Measurements from ENCODE around the gene METTL22. TPM values are rescaled to one million over a fixed set of nuclear protein-coding genes. Genes with fewer than 3 reads are reported as not detected.

METTL22 gene
- total RNA-seq, 2 donors from 2014 or later = 23.9 to 30.2 TPM

DNA sequence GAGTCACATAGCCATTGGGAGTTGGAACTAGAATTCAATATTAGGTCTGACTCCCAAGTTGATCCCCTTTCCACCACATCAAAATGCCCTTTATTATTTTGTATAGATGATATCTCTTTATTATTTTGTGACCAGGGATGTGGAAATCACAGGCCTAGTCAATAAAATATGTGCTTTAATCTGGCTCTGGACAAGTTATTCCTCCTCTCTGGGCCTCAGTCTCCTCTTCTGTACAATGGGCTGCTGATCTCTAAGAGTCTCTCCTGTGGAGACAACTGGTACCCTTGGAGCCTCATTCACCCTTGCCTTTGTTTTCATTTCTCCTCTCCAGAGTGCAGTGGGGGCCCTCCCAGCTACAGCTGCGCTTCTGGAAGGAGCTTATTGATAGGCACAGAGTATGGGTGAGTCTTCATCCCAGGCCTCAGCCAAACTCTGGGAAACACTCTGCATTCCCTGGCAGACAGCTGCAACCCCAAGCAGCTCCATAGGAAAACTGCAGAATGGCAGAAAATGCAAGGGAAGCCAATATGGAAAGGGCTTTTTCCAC is 48.6 kb downstream of the METTL22 start:
- no peak for ATAC-seq
- H3K36me3 Mint-ChIP-seq (ENCODE audit: low read depth) = no peaks in the 10 kb centered on the region
- DNase-seq = no peak
- no peaks in the 10 kb centered on the region for H3K9me3 ChIP-seq (ENCODE audit: control insufficient read depth, low read length, poor library complexity, severe bottlenecking)
- no peak overlapping the region for H3K27ac Mint-ChIP-seq
- H3K4me1 Mint-ChIP-seq = peaks cover 8% of the 10 kb centered on the region
- no peaks in the 10 kb centered on the region for H3K27me3 Mint-ChIP-seq
- no peak overlapping the region for H3K4me3 Mint-ChIP-seq

DNA sequence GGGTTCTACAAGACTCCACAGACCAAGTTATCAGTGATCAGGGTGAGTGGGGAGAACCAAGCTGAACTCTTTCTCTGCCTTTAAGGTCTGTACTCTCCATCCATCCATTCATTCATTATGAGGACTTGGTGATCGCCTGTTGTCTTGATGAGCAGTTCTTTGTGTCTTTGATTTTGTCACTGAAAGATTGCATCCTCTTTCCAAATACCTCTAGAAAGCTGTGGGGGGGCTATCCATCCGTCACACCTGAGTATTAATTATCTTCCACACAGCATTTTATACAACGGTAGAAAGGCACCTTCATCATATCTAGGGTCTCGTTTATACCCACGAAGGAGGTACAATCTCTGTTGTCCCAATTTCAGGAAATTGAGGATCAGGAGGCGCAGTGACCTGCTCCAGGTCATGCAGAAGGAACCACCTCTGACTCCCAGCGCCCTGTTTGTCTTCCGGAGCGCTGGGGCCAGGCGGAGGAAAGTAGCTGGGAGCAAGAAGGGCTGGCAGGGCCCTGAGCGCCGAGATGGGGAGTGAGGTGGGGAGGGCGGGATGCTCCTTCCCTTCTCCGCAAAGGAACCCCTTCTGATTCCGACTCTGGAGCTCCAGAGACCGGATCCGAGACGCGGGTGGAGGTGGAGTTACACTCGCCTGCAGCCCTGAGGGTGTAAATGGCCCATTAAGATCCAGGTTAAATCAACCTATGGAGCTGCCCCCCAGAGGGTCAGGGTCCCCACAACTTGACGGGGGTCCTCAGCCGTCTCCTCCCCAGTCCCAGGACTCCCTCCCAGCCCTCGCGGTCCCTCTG is 52.3 kb downstream of the METTL22 start:
- H3K4me3 Mint-ChIP-seq = peak overlapping the region; percentile 97
- peak overlapping the region; percentile 67 for H3K27ac Mint-ChIP-seq
- H3K4me1 Mint-ChIP-seq = peaks cover 15% of the 10 kb centered on the region
- no peaks in the 10 kb centered on the region for H3K36me3 Mint-ChIP-seq (ENCODE audit: low read depth)
- DNase-seq (no peak), ATAC-seq (no peak)
- no peaks in the 10 kb centered on the region for H3K9me3 ChIP-seq (ENCODE audit: control insufficient read depth, low read length, poor library complexity, severe bottlenecking)
- H3K27me3 Mint-ChIP-seq = no peaks in the 10 kb centered on the region

DNA sequence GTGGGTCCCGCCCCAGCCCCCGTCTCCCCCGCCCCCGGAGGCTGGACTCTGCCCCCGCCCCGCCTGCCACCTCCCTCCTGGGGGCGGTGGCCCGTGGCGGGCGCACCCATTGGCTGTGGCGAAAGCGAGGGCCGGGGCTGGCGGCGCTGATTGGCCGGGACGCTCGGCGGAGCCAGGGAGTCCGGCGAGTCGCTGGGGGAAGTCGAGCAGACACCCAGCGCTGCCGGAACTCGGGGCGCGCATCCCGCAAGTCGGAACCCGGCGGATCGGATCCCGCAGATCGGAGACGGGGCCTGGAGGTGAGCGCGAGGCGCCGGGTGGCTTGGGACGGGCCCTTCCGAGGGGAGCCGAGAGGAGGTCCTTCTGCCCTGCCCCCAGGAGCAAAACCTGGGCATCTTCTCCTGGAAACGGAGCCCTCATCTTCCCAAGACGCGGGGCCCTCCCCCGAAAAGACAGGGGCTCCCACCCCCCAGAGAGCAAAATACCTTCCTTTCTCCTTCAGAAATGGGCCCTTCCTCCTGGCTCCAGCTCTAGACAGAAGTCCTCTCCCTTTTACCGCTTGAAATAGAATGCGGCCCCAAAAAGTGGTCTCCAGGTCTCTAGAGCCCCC is 53.0 kb downstream of the METTL22 start, which contains the start of gene ABAT:
TSS of gene ABAT (plus strand) at position 205 of the 610 bp plus-strand sequence. CDS start 61,123 bp downstream, outside the sequence.
- H3K4me1 Mint-ChIP-seq = peaks cover 15% of the 10 kb centered on the region
- peak within 1 kb of the TSS; percentile 97 for H3K4me3 Mint-ChIP-seq
- H3K27me3 Mint-ChIP-seq = no peaks in the 10 kb centered on the region
- DNase-seq (peak; percentile 83 to 86 (median 84)), ATAC-seq (peak; percentile 96)
- no peaks in the 10 kb centered on the region for H3K36me3 Mint-ChIP-seq (ENCODE audit: low read depth)
- H3K9me3 ChIP-seq (ENCODE audit: control insufficient read depth, low read length, poor library complexity, severe bottlenecking) = no peaks in the 10 kb centered on the region
- peak within 1 kb of the TSS; percentile 95 for H3K27ac Mint-ChIP-seq

DNA sequence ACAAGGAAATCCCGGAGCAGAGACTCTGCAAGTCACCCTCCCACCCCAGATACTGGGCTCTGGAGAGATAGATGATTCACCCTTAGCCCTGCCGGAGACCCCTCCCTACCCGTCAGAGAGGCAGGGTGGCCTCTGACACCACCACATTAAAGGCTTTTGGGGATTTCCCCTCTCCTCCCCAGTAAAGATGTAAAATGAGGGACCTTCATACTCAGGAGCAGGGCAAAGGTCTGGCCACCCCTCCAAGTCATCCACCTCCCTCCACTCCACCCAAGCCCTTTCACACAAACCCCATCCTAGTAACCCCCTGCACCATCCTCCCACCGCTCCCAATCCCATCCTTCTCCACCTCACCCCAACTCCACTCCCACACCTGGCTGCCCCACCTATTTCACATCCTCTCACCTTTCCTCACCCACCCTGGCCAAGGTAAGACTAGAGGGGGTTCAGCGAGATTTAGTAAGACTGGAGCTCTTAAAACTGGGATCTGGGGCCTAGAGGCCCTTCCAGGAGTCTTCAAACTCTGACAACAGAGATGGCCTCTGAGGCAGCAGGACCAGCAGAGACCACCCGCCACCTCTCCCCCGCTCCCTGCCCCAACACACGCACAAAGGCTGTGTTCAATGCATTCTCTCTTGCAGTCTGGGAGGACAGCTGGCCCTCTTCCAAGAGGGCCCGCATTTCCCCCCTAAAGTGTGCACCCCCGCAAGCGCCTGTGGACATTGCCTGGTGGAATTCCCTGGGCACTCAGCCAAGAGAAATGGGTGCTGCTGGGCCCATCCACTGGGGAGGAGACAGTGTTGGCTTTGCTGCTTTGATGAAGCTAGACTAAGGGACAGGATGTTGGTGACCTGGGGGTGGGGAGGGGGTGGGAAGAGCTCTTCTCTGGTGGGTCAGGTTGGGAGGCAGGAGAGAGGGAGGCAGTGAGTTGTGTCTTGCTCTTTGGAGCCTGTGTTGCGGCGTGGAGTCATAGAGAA is 54.0 kb downstream of the METTL22 start:
- Mint-ChIP-seq H3K4me3 (peak overlapping the region; percentile 97), H3K4me1 (peaks cover 15% of the 10 kb centered on the region), H3K27me3 (no peaks in the 10 kb centered on the region), H3K27ac (peak overlapping the region; percentile 95), H3K36me3 (ENCODE audit: low read depth) (peaks cover 2% of the 10 kb centered on the region)
- H3K9me3 ChIP-seq (ENCODE audit: control insufficient read depth, low read length, poor library complexity, severe bottlenecking) = no peaks in the 10 kb centered on the region
- DNase-seq (peak; percentile 19 to 46 (median 27)), ATAC-seq (peak; percentile 66)

DNA sequence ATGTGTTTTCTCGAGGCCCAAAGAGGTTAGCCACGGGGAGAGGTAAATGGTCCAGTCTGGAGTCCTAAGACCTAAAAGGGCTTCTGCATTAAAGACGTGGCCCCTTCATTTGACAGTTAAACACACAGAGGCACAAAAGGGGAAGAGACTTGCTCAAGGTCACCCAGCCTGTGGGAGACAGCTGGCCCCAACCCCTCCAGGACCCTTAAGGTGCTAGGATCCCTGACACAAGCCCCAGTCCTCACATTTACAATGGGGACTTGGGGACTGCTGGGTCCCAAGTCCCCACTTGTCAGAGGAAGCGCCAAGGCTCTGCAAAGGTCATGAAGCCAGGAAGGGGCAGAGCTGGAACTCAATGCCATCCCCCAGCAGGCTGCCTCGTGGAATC is 54.7 kb downstream of the METTL22 start:
- DNase-seq = no peak
- peaks cover 15% of the 10 kb centered on the region for H3K4me1 Mint-ChIP-seq
- ATAC-seq = no peak
- no peak overlapping the region for H3K27ac Mint-ChIP-seq
- H3K9me3 ChIP-seq (ENCODE audit: control insufficient read depth, low read length, poor library complexity, severe bottlenecking) = no peaks in the 10 kb centered on the region
- H3K27me3 Mint-ChIP-seq = no peaks in the 10 kb centered on the region
- peak overlapping the region; percentile 97 for H3K4me3 Mint-ChIP-seq
- H3K36me3 Mint-ChIP-seq (ENCODE audit: low read depth) = peaks cover 2% of the 10 kb centered on the region

DNA sequence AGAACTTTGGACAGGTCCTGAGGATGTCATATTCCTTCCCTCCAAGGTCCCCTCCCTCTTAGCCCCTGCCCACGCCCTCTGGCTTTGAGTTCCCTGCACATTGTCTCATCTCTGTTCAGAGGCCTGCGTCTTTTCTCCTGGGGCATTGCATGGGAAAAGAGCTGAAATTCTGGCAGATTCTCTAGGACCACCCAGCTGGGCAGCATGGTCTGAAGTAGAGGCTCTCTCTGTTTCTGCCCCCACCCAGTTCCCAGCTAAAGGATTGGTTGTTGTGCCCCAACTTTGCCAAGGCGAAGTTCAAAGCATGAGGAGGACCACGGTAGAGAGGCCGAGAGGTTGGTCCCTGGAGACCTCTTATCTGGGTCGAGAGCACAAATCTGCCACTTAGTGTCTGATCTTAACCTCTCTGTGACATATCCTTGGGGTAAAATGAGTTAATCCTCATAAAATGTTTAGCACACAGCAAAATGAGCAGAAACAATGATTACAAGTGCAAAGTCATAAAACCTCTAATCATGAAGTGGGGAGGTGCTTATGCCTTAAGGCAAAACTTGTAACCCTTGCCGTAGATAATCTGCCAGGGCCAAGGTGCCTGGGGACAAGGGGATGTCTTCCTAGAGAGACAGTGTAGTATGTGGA is 55.4 kb downstream of the METTL22 start:
- Mint-ChIP-seq H3K36me3 (ENCODE audit: low read depth) (peaks cover 2% of the 10 kb centered on the region), H3K4me1 (peaks cover 15% of the 10 kb centered on the region), H3K27ac (no peak overlapping the region), H3K27me3 (no peaks in the 10 kb centered on the region), H3K4me3 (no peak overlapping the region)
- DNase-seq = no peak
- no peak for ATAC-seq
- H3K9me3 ChIP-seq (ENCODE audit: control insufficient read depth, low read length, poor library complexity, severe bottlenecking) = no peaks in the 10 kb centered on the region

DNA sequence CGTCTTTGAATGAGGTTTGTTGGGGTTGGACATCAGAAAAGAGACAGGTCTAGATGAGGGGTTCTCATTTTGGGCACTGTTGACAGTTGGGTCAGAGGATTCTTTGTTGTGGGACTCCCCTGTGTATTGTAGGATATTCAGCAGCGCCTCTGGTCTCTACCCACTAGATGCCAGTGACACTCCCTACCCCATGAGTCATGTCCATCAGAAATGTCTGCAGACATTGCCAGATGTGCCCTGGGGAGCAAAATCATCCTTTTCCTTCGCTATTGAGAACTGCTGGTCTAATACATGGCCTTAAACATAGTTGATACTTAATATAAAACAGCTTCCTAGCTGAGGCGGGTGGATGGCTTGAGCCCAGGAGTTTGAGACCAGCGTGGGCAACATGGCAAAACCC is 56.0 kb downstream of the METTL22 start:
- no peaks in the 10 kb centered on the region for H3K9me3 ChIP-seq (ENCODE audit: control insufficient read depth, low read length, poor library complexity, severe bottlenecking)
- H3K4me1 Mint-ChIP-seq = peaks cover 15% of the 10 kb centered on the region
- DNase-seq (no peak), ATAC-seq (no peak)
- no peak overlapping the region for H3K27ac Mint-ChIP-seq
- H3K4me3 Mint-ChIP-seq = no peak overlapping the region
- H3K27me3 Mint-ChIP-seq = no peaks in the 10 kb centered on the region
- H3K36me3 Mint-ChIP-seq (ENCODE audit: low read depth) = peaks cover 2% of the 10 kb centered on the region

DNA sequence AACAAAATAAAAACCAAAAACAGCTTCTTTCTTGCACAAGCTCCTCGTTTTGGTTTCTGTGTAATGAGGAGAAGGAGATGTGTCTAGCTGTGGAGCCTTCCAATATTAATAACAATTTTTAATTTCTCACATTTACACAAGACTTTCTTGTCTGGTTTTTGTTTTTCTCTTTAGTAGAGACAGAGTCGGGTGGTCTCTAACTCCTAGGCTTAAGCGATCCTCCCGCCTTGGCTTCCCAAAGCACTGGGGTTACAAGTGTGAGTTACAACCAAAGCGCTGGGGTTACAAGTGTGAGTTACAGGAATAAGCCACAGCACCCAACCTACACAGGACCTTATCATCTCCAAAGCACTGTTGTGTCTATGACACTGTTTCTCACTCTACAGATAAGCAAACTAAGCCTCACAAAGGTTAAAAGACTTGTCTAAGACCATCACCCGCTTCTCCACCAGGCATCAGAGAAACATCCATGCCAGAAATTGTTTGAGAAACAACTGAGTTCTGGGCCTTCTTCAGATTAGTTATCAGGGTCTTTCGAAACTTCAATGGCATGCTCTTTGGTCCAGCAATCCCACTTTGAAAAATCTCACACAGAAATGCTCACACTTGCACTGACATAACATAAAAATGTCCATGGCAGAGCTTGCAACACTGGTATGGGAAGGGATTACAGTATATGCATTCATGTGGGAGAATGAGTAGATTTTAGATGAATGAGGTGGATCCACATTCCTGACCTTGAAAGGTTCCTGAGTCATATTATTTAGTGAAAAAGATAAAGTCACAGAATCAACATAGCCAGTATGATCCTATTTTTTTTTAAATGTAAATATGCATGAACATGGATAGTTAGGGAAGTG is 56.8 kb downstream of the METTL22 start:
- DNase-seq = no peak
- Mint-ChIP-seq H3K27ac (no peak overlapping the region), H3K4me3 (no peak overlapping the region), H3K36me3 (ENCODE audit: low read depth) (peaks cover 2% of the 10 kb centered on the region), H3K27me3 (no peaks in the 10 kb centered on the region), H3K4me1 (peaks cover 15% of the 10 kb centered on the region)
- no peaks in the 10 kb centered on the region for H3K9me3 ChIP-seq (ENCODE audit: control insufficient read depth, low read length, poor library complexity, severe bottlenecking)
- no peak for ATAC-seq

DNA sequence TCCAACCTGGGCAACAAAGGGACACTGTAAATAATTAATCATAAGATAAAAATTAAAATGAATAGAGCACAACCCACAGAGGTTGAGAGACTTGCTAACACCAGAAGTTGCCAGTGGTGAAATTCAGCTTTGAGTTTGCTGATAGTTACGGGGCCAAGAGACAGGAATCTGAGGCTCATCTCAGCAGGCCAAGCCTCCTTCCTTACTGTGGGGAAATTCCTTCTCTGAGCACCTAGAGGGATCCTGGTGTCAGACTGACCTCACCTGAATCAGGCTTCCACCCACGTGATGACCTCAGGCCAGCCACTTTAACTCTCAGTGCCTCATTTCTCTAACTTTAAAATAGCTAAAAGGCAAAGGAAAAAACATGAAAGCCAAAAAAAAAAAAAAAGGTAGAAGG is 57.7 kb downstream of the METTL22 start:
- no peaks in the 10 kb centered on the region for H3K9me3 ChIP-seq (ENCODE audit: control insufficient read depth, low read length, poor library complexity, severe bottlenecking)
- DNase-seq = no peak
- Mint-ChIP-seq H3K36me3 (ENCODE audit: low read depth) (peaks cover 5% of the 10 kb centered on the region), H3K27me3 (no peaks in the 10 kb centered on the region), H3K4me1 (peaks cover 16% of the 10 kb centered on the region), H3K27ac (no peak overlapping the region), H3K4me3 (no peak overlapping the region)
- no peak for ATAC-seq

DNA sequence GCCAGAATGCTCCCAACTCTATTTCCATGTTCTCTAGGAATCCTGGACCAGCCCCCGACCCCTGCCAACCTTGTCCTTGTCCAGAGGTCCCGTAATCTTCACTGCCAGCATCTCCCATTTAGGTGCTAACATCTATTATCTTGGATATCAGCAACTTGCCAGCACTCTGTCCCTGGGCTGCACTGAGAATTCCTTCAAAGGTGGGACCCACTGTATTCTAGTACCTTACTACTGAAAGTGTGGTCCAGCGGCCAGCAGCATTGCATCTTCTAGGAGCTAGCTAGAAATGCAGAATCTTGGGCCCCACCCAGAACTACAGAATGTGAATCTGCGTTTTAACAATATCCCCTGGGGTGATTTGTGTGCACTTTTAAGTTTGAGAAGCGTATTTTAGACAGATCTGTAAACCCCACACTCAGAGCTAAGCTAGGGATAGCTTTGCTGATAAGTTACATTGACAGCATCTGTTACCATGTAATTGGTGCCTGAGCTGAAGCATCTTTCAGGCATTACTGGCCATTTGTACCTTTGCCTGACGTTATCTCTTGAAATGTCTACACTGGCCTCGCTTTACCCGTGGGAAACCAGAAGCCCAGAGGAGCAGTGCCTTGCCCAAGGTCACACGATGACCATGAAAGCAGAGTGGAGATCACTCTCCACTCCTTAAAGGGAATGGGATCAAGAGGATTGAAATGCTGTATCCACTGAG is 61.2 kb downstream of the METTL22 start:
- Mint-ChIP-seq H3K4me3 (no peak overlapping the region), H3K36me3 (ENCODE audit: low read depth) (peaks cover 7% of the 10 kb centered on the region), H3K27me3 (no peaks in the 10 kb centered on the region), H3K4me1 (peaks cover 9% of the 10 kb centered on the region), H3K27ac (no peak overlapping the region)
- no peak for ATAC-seq
- no peaks in the 10 kb centered on the region for H3K9me3 ChIP-seq (ENCODE audit: control insufficient read depth, low read length, poor library complexity, severe bottlenecking)
- DNase-seq = no peak

DNA sequence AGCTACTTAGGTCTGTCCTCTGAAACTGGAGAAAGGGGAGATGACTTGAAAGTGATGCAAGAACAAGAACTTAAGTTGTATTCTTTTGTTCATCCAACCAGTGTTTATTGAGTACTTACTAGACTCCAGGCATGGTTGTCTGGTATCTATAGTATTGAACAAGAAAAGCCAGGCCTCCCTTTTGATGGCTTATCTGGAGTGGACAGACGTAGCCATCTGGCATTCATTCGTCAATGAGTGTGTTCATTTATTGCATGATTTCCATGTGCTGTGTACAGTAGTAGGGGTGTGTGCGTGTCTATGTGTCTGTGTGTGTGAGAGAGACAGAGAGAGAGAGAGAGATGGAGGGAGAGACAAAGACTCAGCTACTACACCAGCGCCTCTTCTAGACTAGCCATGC is 62.1 kb downstream of the METTL22 start:
- no peaks in the 10 kb centered on the region for H3K27me3 Mint-ChIP-seq
- ATAC-seq = no peak
- peaks cover 9% of the 10 kb centered on the region for H3K4me1 Mint-ChIP-seq
- H3K36me3 Mint-ChIP-seq (ENCODE audit: low read depth) = peaks cover 7% of the 10 kb centered on the region
- no peaks in the 10 kb centered on the region for H3K9me3 ChIP-seq (ENCODE audit: control insufficient read depth, low read length, poor library complexity, severe bottlenecking)
- no peak for DNase-seq
- no peak overlapping the region for H3K4me3 Mint-ChIP-seq
- H3K27ac Mint-ChIP-seq = no peak overlapping the region
